Activated CD4-positive, alpha-beta T cell treated with anti-CD3 and anti-CD28 coated beads, Interleukin-2, amount 50 U/mL, for 24 hours (primary cell): Measurements from ENCODE around the gene ZFPL1.
A peak's percentile ranks its signal among the peaks of the same experiment; 100 is the strongest.
"Not testable (repeated sequence)": the region's sequence is repeated elsewhere in the genome, so short reads cannot be mapped to it uniquely, and the experiment has no call there.

Source experiments
- DNase-seq, 2 donors: peaks; one replicate each; pipeline ENCODE4 v3.0.0-alpha.2; 2020; ENCODE audit warnings: low read depth in 1 of 2, low spot score in 1 of 2

Gene ZFPL1

DNA sequence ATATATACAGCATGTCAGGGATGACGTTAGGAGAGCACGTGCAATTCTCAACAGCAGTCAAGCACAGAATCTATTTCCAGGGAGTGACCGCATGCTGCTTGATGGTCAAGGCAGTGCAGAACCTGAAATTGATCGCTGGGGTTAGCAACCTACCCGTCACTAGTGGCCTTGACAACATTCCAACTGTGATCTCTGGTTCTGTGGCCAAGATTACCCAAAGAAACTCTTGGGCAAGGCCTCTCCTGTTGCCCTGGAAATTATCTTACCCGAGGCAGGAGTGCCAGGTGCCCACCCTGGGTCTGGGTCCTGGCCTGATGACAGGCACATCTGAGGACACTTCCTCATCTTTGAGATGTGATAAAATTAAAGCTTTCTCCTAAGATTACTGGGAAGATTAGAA is 29.8 kb downstream of the ZFPL1 start:
- DNase-seq, result no peak

- no peak for DNase-seq
Observed at GRCh38 chr11:65114538-65115171, 30.6 kb downstream of the ZFPL1 start.

DNA sequence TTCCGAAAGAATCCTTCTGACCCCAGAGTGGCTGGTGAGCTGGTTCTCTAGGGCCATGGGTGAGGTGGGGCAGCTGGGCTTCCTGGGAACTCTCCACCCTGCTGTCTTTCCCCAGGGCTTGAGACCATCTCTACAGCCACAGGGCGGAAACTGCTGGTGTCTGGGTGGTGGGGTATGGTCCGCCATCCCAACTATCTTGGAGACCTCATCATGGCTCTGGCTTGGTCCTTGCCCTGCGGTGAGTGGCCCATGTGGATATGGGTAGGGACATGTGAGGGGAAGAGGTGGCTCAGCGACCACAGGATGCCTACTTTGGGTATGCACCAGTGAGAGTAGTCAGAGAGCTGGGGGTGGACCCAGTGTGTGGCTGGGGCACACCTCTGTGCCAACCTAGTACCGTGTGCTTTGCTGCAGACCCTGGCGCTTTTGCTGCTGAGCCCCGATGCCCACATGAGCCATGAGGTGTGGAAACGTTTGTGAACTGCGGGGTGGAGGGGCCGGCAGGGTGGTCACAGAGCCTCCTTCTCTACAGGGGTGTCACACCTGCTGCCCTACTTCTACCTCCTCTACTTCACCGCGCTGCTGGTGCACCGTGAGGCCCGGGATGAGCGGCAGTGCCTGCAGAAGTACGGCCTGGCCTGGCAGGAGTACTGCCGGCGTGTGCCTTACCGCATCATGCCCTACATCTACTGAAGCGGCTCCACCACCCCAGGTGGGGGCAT is 31.5 kb downstream of the ZFPL1 start:
- DNase-seq, result no peak

GRCh38 chr11:65116370-65117205 is 32.6 kb downstream of the ZFPL1 start:
- DNase-seq, result no peak

DNA sequence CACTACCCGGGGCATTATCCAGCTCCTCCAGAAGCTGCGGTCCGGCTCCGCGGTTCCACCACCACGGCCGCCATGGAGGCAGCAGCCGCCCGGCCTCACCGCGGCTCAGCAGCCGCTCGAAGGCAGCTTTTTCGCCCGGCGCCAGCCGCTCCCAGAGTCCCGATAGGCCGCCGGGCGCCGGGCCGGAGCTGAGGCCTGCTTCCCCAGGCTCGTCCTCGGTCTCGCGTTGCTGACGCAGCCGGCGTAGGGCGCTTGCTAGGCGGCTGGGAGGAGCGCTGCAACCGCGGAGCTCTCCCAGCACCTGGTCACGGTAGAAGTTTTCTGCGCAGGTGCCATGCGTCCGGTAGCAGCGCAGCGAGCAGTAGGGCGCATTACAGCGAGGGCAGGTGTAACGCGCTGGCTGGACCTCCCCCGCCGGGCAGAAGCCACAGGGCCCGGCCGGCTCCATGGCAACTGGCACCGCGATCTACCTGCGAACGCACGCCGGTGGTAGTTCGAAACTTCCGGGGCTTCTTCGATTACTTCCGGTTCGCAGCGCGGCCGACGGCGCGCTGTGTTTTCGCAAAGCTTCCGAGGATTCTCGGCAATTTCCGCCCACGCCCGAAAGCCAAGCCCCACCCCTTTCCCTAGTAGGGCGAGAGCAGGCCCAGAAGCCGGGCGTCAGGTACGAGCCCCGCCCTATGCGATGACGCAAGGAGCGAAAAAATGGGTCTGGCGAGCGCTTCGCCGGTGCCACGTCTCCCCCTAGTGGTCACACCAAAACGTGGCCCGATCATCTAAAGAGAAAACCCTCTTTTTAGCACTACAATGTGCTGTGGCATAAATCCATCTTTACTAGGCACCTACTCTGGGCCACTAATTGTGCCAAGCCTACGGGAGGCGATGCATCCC is 33.4 kb downstream of the ZFPL1 start, which contains the start of gene ZNHIT2:
Gene ZNHIT2 (minus strand): TSS at position 496 of the 891 bp plus-strand sequence. CDS start 48 bp downstream, at position 448.
- peak; percentile 100 for DNase-seq

GRCh38 chr11:65118097-65118837 is 34.2 kb downstream of the ZFPL1 start:
- DNase-seq, result no peak

DNA sequence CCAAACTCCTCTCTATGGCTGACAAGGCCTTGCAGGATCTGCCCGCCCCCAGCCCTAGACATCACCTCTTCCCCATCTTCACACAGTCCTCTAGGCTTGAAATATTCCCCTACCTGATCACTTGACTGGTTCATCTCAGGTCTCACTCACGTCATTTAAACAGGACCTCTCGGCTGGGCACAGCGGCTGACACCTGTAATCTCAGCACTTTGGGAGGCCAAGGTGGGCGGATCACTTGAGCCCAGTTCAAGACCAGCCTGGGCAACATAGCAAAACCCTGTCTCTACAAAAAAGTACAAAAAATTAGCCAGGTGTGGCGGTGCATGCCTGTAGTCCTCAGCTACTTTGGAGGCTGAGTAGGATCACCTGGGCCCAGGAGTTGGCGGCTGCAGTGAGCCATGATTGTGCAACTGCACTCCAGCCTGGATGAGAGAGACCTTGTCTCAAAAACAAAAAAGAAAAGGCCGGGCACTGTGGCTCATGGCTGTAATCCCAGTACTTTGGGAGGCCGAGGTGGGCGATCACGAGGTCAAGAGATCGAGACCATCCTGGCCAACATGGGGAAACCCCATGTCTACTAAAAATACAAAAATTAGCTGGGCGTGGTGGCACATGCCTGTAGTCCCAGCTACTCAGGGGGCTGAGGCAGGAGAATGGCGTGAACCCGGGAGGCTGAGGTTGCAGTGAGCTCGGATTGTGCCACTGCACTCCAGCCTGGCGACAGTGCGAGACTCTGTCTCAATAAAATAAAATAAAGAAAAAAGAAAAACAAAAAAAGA is 35.1 kb downstream of the ZFPL1 start:
- not testable (repeated sequence) for DNase-seq

GRCh38 chr11:65119670-65119995 is 35.6 kb downstream of the ZFPL1 start:
- DNase-seq, result no peak

GRCh38 chr11:65120831-65121230 is 36.8 kb downstream of the ZFPL1 start:
- no peak for DNase-seq

GRCh38 chr11:65121447-65121864 is 37.4 kb downstream of the ZFPL1 start:
- DNase-seq, result no peak

- DNase-seq, result peak; percentile 94 to 99
Observed at GRCh38 chr11:65121865-65122696, 38.1 kb downstream of the ZFPL1 start, which contains the start of the genes FAU and MRPL49. TSS of gene FAU (minus strand) at chr11:65122134. CDS start at chr11:65121813, 321 bp downstream. TSS of gene MRPL49 (plus strand) at chr11:65122321. CDS start at chr11:65122347, 26 bp downstream.

DNA sequence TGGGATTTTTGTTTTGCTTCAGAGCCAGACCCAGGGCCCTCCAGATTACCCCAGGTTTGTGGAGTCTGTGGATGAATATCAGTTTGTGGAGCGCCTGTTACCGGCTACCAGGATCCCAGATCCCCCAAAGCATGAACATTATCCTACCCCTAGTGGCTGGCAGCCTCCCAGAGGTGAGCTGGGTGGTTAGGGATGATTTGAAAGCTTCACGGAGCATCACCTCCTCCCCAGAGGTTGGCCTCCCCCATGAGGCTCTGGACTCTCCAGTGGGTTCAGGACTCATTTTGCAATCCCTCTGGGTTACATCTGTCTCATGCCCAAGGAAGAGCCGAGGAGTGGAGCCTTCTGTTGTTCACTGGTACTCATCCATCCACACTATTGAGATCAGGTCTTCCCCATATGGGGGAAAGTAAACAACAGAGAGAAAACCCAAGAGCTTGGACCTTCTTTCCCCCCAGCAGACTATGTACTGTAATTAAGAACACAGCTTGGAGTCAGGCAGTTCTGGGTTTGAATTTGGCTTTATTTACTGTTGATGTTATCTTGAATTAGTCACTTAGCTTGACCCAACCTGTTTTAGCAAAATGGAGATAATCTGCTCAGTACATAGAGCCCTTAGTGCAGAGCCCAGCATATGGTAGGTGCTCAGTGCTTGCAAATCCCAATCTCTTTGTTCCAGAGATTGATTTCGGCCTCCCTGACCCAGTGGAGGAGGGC is 40.6 kb downstream of the ZFPL1 start:
- DNase-seq, result no peak

DNA sequence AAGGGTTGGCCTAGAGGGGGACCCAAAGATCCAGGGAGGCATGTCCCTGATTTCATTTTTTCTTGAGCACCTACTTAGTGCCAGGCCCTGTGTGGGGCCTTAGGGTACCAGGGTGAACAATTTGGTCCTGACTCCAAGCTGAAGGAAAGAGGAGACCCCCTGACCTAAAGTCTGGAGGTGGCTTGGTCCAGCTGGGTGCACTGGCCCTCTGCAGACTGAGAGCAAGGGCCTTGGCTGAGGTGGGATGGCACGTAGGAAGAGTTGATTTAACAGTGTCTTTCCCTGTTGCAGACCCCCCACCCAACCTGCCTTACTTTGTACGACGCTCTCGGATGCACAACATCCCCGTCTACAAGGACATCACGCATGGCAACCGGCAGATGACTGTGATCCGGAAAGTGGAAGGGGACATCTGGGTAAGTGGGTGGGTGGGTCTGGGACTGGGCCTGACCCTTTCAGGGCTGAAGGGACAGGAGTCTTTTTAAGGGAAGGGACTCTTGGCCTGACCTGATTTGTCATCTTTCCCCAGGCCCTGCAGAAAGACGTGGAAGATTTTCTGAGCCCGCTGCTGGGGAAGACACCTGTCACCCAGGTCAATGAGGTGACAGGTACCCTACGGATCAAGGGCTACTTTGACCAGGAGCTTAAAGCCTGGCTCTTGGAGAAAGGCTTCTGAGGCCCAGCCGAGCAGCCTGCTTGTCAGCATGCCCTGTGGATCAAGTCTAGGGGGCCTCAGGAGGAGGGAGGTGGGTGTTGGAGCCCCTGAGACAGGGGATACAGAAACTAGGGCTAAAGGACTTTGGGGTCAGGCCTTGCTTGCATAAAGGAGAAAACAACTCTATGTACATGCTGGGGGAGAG is 41.4 kb downstream of the ZFPL1 start:
- DNase-seq, result no peak

GRCh38 chr11:65126624-65127274 is 42.7 kb downstream of the ZFPL1 start:
- DNase-seq, result no peak

GRCh38 chr11:65127473-65128181 is 43.6 kb downstream of the ZFPL1 start:
- DNase-seq, result no peak
